ENCODE data around the gene UROC1. TPM values are rescaled to one million over a fixed set of nuclear protein-coding genes. Genes with fewer than 3 reads are reported as not detected.

Gene UROC1
- not detected in 2 replicates for total RNA-seq (2014; rRNA removed; shearing (Covaris generic))

- DNase-seq (ENCODE audit: low spot score): no peak
- in situ Hi-C loops (cut with HindIII; ENCODE audit: low sequenced_read_pairs): no loop called here
Measured at GRCh38 chr3:126517291-126517951, at the start of gene UROC1. Gene UROC1 (minus strand): TSS chr3:126517773. CDS start chr3:126517719, 54 bp downstream.

- in situ Hi-C loops (cut with HindIII; ENCODE audit: low sequenced_read_pairs): no loop called here
- no peak for DNase-seq (ENCODE audit: low spot score)
Measured at GRCh38 chr3:126562737-126563276, 45.2 kb upstream of the UROC1 start.

GRCh38 chr3:126558336-126559071 lies 40.9 kb upstream of the UROC1 start, which contains the start of gene C3orf22:
Gene C3orf22 (minus strand): TSS chr3:126558932. CDS start chr3:126553390, 5,542 bp downstream.
- DNase-seq (ENCODE audit: low spot score): no peak
- in situ Hi-C loops (cut with HindIII; ENCODE audit: low sequenced_read_pairs): no loop called here

- DNase-seq (ENCODE audit: low spot score): no peak
- in situ Hi-C loops (cut with HindIII; ENCODE audit: low sequenced_read_pairs): no loop called here
Measured at GRCh38 chr3:126557761-126558160, 40.2 kb upstream of the UROC1 start.

GRCh38 chr3:126557415-126557745 lies 39.8 kb upstream of the UROC1 start:
- in situ Hi-C loops (cut with HindIII; ENCODE audit: low sequenced_read_pairs): no loop called here

GRCh38 chr3:126556637-126557414 lies 39.3 kb upstream of the UROC1 start:
- no peak for DNase-seq (ENCODE audit: low spot score)
- in situ Hi-C loops (cut with HindIII; ENCODE audit: low sequenced_read_pairs): no loop called here

More at GRCh38 chr3:126557415-126557745, 39.8 kb upstream of the UROC1 start:
- DNase-seq (ENCODE audit: low spot score): no peak

GRCh38 chr3:126555795-126556636 lies 38.4 kb upstream of the UROC1 start:
- DNase-seq (ENCODE audit: low spot score): no peak
- in situ Hi-C loops (cut with HindIII; ENCODE audit: low sequenced_read_pairs): no loop called here

GRCh38 chr3:126554560-126555525 lies 37.3 kb upstream of the UROC1 start:
- in situ Hi-C loops (cut with HindIII; ENCODE audit: low sequenced_read_pairs): no loop called here
- DNase-seq (ENCODE audit: low spot score): no peak

- in situ Hi-C loops (cut with HindIII; ENCODE audit: low sequenced_read_pairs): no loop called here
Measured at GRCh38 chr3:126553284-126554084, 35.9 kb upstream of the UROC1 start.

GRCh38 chr3:126552688-126553283 lies 35.2 kb upstream of the UROC1 start:
- in situ Hi-C loops (cut with HindIII; ENCODE audit: low sequenced_read_pairs): no loop called here
- DNase-seq (ENCODE audit: low spot score): peak; percentile 67

More at GRCh38 chr3:126553284-126554084, 35.9 kb upstream of the UROC1 start:
- no peak for DNase-seq (ENCODE audit: low spot score)

- peak; percentile 38 for DNase-seq (ENCODE audit: low spot score)
- in situ Hi-C loops (cut with HindIII; ENCODE audit: low sequenced_read_pairs): no loop called here
Measured at GRCh38 chr3:126551839-126552687, 34.5 kb upstream of the UROC1 start.

GRCh38 chr3:126551121-126551838 lies 33.7 kb upstream of the UROC1 start:
- in situ Hi-C loops (cut with HindIII; ENCODE audit: low sequenced_read_pairs): no loop called here
- DNase-seq (ENCODE audit: low spot score): peak; percentile 73

GRCh38 chr3:126550488-126551051 lies 33.0 kb upstream of the UROC1 start:
- in situ Hi-C loops (cut with HindIII; ENCODE audit: low sequenced_read_pairs): no loop called here
- DNase-seq (ENCODE audit: low spot score): no peak

GRCh38 chr3:126549861-126550487 lies 32.4 kb upstream of the UROC1 start:
- DNase-seq (ENCODE audit: low spot score): no peak
- in situ Hi-C loops (cut with HindIII; ENCODE audit: low sequenced_read_pairs): no loop called here

Measured in G401 (cell line).